ENCODE measurements around the gene TCEA2.

- TF ChIP-seq GATA2 (IDR thresholded peaks at IDR 0.05; ENCODE audit: low read depth, low read length) (no peak), GATA3 (IDR thresholded peaks at IDR 0.05; ENCODE audit: low read depth, low read length) (no peak)
These were observed 18.3 kb upstream of the TCEA2 start for GRCh38 chr20:64044484-64045247.
